Posterior cingulate gyrus (tissue), 11 donors: Measurements from ENCODE around the gene RPUSD3.

Experiments used
- DNase-seq, 10 donors: peaks; one replicate each; pipeline versions ENCODE4 v3.0.0 to v3.0.0-alpha.2; 2020 to 2021; ENCODE audit warnings: mixed read lengths in 3 of 10
- intact Hi-C: fragments of 100-400 bp; cut with DNase I; formaldehyde crosslinking; loops from one replicate; pipeline ENCODE4 v1.15.1; 2023

The RPUSD3 gene

DNA sequence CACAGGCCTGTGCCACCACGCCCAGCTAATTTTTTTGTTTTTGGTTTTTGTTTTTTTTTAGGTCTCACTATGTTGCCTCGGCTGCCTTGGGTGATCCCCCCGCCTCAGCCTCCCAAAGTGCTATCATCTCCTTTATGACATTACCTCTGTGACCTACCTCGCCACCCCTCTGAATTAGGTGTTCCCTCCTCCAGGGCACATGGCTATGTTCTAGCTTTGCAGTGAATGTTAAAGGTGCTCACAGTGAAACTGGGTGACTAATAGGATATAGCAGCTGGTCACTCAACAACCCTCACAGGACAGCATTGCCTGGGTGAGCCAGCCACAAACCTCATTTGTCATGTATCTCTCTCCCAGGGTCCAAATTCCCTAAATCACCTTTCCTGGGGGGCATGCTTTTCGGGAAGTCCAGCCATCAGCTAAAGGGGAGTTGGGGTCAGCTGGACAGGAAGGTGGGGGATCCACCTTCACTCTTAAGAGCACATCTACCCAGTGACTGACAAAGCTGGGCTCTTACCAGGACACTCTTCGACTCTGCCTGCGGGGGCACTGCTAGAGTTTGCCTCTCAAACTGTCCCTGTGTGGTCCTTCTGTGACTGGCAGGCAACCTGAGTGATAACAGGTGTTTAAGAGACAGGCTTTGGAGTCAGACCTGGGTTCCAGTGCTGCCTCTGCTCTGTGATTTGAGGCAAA lies 35.3 kb downstream of the RPUSD3 start:
- intact Hi-C loops, result no loop called here
- DNase-seq, result no peak

DNA sequence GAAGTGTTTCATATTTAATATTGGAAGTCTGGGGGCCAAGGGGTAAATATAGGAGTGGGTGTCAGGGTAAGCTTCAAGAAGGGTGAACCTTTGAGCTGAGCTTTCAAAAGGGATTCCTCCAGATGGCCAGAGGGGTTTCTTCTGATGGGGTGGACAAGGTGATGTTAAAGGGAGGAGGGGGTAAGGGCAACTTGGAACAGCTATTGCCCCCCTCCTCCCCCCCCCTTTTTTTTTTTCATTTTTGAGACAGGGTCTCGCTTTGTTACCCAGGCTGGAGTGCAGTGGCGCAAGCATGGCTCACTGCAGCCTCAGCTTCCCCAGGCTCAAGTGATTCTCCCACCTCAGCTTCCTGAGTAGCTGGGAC lies 35.8 kb downstream of the RPUSD3 start:
- intact Hi-C loops, result no loop called here
- no peak for DNase-seq

DNA sequence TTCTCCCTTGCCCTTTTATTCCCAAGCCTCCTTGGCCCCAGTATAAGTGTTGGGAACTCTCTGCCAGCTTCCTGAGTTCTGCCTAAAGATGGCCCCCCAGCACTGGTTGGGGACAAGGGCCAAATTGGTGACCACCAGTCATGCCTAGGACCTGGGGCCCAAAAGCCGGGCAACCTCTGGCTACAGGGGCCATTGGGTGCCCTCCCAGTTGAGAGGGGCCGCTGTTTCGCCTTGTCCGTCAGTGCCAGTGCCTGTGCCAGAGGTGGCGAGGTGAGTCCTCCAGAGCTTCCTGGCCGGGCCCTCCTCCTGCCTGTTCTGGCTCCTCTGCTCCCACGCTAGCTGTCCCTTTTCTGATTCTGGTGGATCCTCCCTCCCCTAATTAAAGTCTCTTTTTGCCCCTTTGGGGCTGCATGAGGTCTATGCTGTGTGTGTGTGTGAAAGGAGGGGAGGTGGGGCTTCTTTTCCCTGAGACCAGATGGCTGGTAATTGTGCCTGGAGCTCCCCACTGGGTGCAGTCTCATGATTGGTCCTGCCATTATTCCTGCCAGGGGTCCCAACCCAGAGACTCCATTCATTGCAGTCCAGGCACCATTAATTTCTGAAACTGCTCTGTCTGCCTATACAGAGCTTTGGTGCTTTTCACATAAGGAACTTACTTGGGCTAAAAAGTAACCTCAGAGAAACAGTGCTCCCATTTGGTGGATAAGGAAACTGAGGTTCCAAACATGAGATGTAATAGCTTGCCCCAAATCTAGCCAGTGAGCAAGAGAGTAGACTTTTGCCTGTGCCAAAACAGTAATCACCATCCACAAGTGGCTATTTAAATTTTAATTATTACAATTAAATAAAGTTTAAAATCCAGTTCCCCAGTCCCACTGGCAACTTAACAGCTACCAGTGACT lies 36.9 kb downstream of the RPUSD3 start:
- no peak for DNase-seq
- intact Hi-C loops, result no loop called here

DNA sequence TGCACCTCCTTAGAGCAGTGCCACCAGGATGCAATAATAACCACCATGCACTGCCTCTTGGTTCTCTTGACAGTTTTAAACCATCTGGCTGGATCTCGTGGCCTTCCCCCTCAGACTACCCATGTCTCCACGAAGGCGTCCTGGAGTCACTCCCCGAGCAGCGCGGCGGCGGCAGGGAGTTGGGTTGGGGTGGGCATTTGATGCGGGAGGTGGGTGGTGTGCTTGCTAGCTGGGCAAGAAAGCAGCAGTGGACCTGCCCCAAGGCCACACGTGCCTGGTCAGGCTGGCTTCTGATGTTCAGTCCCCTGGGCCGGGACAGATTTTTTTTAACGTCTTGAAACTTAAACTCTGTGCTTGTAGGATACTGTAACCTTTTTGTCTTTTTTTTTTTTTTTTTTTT lies 37.7 kb downstream of the RPUSD3 start:
- intact Hi-C loops, result no loop called here
- no peak for DNase-seq

DNA sequence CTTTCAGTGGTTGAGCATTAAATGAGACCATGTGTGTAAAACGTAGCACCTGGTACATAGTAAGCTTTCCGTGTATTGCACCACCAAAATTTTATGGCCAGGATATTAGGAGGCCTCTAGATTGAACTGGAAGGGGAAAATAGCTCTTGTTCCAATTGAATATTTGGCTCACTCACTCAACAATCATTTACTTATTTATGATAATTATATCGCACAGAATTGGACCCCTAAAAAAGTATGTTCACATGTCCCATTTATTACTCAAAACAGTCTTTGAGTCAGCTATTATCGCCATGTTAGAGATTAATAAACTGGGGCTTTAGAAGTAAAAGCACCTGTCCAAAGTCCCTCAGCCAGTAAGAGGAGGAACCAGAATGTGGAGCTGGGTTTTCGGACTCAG lies 38.8 kb downstream of the RPUSD3 start:
- no peak for DNase-seq
- intact Hi-C loops, result no loop called here

DNA sequence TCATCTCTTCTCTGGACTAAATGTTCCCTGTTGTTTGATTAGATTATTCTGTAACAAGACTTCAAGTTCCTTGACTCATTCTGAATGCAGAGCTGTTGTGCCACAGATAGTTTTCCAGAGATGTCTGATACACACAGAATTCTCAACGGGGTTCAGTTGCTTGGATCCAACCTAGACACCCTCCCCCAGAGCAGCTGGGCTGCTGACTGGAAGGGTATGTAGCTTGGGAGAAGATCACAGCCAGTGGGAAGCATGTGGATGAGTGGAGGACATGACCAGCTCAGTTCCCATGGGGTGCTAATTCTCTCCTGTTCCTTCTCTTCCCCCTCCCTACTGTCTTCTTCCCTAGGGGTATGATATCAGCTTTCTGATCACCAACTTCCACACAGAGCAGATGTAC lies 40.3 kb downstream of the RPUSD3 start:
- DNase-seq, result peak in 8 of 10 donors; percentile 30 to 93 (median 60)
- intact Hi-C loops, result no loop called here

DNA sequence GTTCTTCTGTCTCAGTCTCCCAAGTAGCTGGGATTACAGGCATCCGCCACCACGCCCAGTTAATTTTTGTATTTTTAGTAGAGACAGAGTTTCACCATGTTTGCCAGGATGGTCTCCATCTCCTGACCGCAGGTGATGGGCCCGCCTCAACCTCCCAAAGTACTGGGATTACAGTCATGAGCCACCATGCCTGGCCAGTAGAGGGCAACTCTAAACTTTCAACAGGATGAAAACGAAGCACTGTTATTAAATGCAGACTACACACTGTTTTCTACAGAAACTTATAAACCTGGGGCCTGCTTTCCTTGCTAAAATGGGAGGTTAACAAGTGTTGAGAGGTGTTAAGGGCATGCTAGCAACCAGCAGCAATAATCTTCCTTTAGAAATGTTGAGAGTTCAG lies 43.3 kb downstream of the RPUSD3 start:
- intact Hi-C loops, result no loop called here
- no peak for DNase-seq

DNA sequence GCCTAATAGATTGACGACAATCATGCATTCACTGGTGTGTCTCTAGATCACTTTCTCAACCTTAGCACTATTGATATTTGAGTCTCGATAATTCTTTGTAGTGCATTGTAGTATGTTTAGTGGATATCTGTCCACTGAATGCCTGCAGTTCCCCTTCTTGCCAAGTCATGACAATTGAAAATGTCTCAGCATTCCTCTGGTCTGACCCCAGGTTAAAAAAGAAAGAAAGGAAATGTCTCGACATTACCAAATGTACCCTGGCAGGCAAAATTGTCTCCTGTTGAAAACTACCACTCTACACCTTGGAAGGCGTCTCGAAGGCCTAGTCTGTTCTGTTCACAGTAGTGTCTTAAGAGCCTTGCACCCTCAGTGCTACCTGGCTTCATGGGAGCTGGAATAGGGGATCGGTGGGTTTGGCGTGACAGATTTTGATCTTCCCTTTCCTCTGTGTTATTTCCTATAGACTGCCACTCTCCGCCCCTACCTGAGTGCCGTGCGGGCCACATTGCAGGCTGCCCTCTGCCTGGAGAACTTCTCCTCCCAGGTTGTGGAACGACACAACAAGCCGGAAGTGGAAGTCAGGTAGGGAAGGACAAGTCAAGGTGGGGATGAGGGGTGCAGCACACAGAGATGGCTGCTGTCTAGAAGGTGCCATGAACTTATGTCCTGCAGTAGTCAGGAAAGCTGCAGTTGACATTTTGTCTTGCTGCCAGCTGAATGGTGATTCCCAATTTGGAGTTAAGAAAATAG lies 46.4 kb downstream of the RPUSD3 start:
- intact Hi-C loops, result no loop called here
- DNase-seq, result no peak

DNA sequence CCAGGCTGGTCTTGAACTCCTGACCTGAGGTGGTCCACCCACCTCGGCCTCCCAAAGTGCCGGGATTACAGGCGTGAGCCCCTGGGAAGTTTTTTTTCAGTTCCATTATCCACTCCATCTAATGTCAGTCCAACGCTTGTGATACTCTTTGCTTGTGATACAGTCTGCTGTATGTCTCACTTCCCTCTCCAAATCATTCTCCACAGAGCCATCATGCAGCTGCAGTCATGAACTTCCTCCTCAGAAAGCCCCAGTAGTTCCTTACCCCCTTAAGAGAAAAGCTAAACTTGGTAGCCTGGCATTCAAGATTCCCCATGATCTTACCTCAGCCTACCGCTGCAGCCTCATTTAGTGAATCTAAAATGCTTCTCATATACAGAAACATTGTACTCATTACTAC lies 48.6 kb downstream of the RPUSD3 start:
- no peak for DNase-seq
- intact Hi-C loops, result no loop called here

DNA sequence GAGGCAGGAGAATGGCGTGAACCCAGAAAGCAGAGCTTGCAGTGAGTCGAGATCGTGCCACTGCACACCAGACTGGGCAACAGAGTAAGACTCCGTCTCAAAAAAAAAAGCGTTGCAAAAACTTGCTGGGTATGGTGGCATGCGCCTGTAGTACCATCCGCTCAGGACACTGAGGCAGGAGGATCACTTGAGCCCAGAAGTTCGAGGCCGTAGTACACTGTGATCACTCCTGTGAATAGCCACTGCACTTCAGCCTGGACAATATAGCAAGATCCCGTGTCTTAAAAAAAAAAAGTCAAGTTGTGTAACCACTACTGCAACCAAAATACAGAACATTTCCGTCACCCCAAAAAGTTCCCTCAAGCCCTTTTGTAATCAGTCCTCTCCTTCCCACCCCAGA lies 49.4 kb downstream of the RPUSD3 start:
- intact Hi-C loops, result no loop called here

DNA sequence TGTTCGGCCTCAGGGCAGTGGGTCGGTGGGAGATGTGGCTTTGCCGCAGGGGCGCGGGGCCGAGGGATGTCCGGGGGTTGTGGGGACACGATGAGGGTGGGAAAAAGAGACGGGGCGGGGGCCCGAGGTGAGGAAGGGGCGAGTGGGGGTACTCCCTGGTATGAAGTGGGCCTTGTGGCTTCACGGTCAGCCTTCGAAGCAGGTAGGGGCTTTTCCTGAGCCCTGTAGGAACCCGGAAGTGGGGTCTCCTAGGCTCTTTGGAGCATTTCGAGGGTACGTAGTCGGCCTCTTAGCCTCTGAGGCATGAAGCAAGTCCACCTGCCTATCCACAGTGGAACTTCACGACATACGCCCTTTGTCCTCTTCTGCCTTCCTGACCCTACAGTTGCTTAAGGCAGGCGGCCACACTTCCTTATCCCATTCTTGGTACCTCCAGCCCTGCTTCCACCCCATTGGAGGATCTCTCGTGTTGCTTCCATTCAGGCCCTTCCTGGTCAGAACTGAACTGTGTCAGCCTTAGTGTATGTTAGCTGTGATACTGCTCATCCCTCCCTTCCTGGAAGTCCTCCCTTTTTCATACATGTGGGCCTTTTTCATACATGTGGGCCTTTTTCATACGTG lies 50.5 kb downstream of the RPUSD3 start:
- DNase-seq, result peak in 1 of 10 donors; percentile 35
- intact Hi-C loops, result loop anchor here (2.0 kb wide), 2 partner anchors 44 to 56 kb away; partner anchors contain the start of gene OGG1

More for the DNA sequence above, 49.4 kb downstream of the RPUSD3 start:
- no peak for DNase-seq

DNA sequence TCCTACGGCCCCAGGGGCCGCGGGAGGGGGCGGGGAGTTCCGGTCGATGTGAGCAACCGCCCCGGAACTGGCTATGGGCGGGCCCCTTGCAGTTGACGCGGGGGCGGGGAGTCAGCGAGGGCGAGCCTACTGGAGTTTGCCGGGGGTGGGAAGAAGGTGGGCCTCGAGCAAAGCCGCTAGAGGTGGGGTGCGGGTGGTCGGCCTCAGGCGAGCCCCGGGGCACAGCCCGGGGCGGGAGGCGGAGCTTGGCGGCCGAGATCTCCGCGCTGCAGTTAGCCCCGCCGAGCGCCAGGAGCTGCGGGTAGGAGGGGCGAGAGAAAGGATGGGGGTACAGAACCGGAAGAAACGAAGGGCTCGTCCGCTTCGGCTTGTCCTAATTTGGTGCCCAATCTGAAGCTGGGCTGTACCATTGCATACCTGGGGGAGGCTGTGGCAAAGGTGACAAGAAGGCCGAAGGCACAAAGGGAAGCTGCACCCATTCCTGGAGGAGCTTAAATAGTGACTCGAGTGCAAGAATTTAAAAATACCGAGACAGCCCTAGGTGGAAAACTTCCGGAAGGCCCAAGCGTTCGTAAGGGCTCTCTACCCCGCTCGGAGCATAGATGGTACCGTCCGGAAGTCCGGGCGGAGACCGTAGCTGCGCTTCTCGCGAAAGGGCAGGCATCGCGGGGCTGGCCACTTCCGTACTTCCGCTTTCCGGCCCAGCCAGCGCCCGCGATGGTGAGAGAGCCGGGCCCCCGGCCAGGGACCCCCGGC lies 51.2 kb downstream of the RPUSD3 start, which contains the start of the genes ARPC4 and TADA3:
ARPC4 (plus strand) TSS at position 678 of the 756 bp plus-strand sequence; CDS start at position 718, 40 bp downstream.
TADA3 (minus strand) TSS at position 69 of the 756 bp plus-strand sequence. CDS start 1,007 bp downstream, outside the sequence.
- intact Hi-C loops, result loop anchor here (2.0 kb wide), 2 partner anchors 44 to 56 kb away; partner anchors contain the start of gene OGG1
- peak; percentile 81 to 98 (median 88) for DNase-seq

DNA sequence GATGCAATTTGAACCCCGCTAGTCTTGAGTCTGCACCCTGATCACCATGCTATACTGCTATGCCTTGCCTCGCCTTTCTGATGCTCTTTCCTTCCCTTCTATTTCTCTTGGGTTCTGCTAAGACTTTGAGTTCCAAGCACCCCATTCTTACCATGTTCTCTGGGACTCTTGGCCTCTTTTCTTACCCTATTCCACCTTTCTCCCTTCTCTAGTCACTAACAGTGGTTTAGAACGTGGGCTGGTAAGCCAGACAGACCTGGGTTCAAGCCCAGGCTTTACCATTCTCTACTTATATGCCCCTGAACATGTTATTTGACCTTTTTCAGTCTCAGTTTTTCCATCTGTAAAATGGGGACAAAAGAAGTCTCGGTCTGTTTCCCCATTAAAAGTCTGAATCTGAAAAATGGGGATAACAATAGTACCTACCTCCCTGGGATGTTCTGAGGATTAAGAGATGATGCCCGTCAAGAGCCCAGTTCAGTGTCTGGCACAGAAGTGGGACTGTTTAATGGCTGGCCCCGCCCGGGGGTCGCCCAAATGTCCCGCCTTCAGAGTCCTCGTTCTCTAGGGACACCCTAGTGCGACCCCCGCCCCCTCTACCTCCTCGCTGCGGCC lies 51.9 kb downstream of the RPUSD3 start:
- no peak for DNase-seq
- intact Hi-C loops, result loop anchor here (2.0 kb wide), 2 partner anchors 43 to 57 kb away; partner anchors contain the start of gene OGG1

DNA sequence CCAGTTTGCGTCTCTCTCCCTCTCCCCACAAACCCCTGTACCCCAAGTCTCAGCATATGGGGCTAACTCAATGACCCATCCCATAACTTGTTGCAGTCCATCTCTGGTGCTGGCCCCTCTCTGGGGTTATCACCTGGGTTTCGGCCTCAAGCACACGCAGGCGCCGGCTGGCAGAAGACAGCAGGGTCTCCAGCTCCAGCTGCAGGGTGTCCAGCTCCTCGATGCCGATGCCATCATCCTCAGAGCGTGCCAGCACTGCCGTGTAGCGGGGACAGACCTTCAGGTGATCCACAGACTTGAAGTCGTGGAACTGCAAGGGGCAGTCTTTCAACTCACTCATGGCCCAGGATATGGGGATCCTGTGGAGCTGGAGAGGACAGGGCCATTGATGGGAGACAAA lies 52.7 kb downstream of the RPUSD3 start:
- intact Hi-C loops, result no loop called here
- peak in 1 of 10 donors; percentile 69 for DNase-seq
